ENCODE data around the gene CCL21. TPM values are rescaled to one million over a fixed set of nuclear protein-coding genes. Genes with fewer than 3 reads are reported as not detected.

The CCL21 gene
- total and polyA plus RNA-seq, 2 of the 13 experiments (the other 11 are each of a cell fraction or from before 2014, with no cell fraction given) = not detected

GRCh38 chr9:34701769-34702736, 7.9 kb downstream of the CCL21 start (continued):
- TF ChIP-seq ZNF552 (CRISPR knock-in tag; IDR thresholded peaks at IDR 0.05; ENCODE audit: borderline replicate concordance) (no peak), XRCC5 (optimal IDR thresholded peaks at IDR 0.05; ENCODE audit: low read length) (peak; percentile 56), RARG (CRISPR knock-in tag; IDR thresholded peaks at IDR 0.05; ENCODE audit: low read depth) (no peak), KDM4B (CRISPR knock-in tag; IDR thresholded peaks at IDR 0.05) (no peak), SMC3 (IDR thresholded peaks at IDR 0.05; ENCODE audit: low read length) (peak; percentile 87), CREB3 (CRISPR knock-in tag; IDR thresholded peaks at IDR 0.05) (no peak), KLF16 (CRISPR knock-in tag; IDR thresholded peaks at IDR 0.05) (peak in 1 of 2 experiments; percentile 47; a peak in 1 of 4 replicates), FOXO1 (CRISPR knock-in tag; IDR thresholded peaks at IDR 0.05) (0 out of 2 replicates have a peak, but pooled peaks have one; percentile 17), ZNF281 (CRISPR knock-in tag; IDR thresholded peaks at IDR 0.05; ENCODE audit: borderline replicate concordance) (peak; percentile 80; the same call in 1 of the 2 replicates), PATZ1 (CRISPR knock-in tag; IDR thresholded peaks at IDR 0.05) (peak; percentile 59), PBX3 (CRISPR knock-in tag; IDR thresholded peaks at IDR 0.05; ENCODE audit: borderline replicate concordance) (no peak), IRF2 (CRISPR knock-in tag; IDR thresholded peaks at IDR 0.05) (0 out of 2 replicates have a peak, but pooled peaks have one; percentile 14), ZBTB37 (CRISPR knock-in tag; IDR thresholded peaks at IDR 0.05) (no peak), IRX3 (CRISPR knock-in tag; IDR thresholded peaks at IDR 0.05; ENCODE audit: borderline replicate concordance, low read depth) (no peak), STAG1 (CRISPR knock-in tag; IDR thresholded peaks at IDR 0.05) (peak; percentile 95), ZNF431 (CRISPR knock-in tag; IDR thresholded peaks at IDR 0.05; ENCODE audit: borderline replicate concordance, low read depth) (no peak), NONO (IDR thresholded peaks at IDR 0.05) (no peak), NONO (CRISPR knock-in tag; conservative IDR thresholded peaks at IDR 0.05) (no peak), ZFX (CRISPR knock-in tag; IDR thresholded peaks at IDR 0.05; ENCODE audit: low read depth) (peak; percentile 31; the same call in 1 of the 2 replicates), KDM3A (CRISPR knock-in tag; IDR thresholded peaks at IDR 0.05; ENCODE audit: low read depth) (no peak; the same call in 1 of the 2 replicates)
